ENCODE data around the gene MYO9B. TPM values are rescaled to one million over a fixed set of nuclear protein-coding genes. Genes with fewer than 3 reads are reported as not detected.
A peak's percentile ranks its signal among the peaks of the same experiment; 100 is the strongest.

The MYO9B gene
- polyA plus RNA-seq, 3 donors, result 49.3 to 61.7 (median 58.0) TPM

DNA sequence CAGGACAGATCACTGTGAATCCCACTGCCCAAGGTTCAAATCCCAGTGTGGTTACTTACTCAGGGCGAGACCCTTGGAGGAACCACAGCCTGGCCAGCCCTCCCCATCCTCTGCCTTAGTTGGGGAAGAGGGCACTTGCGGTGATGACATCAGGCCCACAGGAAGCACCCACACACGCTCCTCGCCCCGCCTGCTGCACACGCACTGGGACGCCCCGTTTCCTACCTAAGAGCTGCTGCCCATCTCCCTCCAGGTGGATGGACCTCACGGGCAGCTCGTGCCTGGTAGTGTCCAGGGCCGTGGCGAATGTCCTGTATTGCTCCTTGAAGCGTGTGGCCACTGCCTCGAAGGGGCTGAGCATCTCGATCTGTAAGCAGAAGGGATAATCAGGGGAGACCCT lies 19.9 kb upstream of the MYO9B start:
- no peak for DNase-seq (ENCODE audit: extremely low read depth in 1 of 11, low read depth in 9 of 11, low spot score in 4 of 11)

DNA sequence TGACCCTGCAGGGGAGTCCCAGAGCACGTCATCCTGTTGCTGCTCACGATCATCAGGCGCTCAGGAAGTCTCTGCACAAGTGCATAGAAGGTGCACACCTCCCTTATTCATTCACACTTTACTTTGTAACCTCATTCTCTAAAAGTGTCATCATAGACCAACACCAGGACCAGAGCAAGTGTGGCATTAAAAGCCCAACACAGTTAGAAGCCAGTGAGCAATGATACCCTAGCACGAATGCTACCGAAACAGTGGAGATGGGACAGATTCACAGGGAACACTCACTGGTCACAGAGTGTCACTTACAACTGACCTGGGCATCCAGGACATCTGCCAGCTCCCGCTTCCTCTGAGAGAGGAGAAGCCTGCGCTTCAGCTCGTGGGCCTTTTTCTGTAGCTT lies 17.3 kb upstream of the MYO9B start:
- DNase-seq (ENCODE audit: extremely low read depth in 1 of 11, low read depth in 9 of 11, low spot score in 4 of 11), result no peak

DNA sequence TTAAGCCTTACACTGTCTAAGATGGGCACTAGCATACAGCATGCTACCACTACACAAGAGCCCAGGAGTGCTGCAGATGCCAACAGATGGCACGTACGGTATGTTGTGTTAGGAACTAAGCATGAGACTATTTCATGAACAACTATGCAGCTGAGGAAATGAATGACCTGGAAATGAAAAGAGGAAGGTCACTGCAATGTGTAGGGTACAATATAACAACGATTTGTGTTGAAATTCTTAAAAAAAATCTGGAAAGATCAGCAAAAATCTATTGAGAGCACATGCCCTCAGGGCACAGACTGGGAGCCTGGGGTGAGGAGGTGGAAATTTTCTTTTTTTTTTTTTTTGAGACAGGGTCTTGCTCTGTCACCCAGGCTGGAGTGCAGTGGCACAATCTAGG lies 14.8 kb upstream of the MYO9B start:
- DNase-seq (ENCODE audit: extremely low read depth in 1 of 11, low read depth in 9 of 11, low spot score in 4 of 11), result no peak

DNA sequence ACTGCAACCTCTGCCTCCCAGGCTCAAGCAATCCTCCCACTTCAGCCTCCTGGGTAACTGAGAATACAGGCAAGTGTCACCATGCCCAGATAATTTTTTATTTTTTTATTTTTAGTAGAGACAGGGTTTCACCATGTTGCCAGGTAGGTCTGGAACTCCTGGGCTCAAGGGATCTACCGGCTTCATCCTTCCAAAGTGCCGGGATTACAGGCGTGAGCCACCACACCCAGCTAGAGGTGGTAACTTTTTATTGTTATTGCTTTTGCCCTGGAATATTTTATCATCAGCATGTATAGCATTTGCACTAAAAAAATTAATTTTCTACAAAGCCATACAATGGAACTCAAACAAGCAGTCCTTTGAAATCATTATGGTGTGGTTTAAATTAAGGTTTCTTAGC lies 14.4 kb upstream of the MYO9B start:
- DNase-seq (ENCODE audit: extremely low read depth in 1 of 11, low read depth in 9 of 11, low spot score in 4 of 11), result no peak

DNA sequence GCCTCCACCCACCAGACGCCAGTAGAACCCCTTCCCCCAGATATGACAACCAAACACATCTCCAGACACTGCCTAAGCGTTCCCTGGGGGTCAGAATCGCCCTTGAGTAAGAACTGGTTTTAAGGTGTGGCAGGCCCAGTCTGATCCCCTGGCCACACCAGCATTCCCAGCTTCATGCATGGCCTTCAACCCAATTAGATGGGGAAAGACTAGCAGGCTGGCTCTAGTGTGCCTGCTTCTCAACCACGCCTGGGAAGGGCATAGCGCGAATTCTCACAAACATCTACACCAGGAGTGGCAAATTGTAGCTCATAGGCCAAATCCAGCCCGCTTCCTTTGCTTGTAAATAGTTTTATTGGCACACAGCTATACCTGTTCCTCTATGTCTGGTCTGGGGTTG lies 13.9 kb upstream of the MYO9B start:
- no peak for DNase-seq (ENCODE audit: extremely low read depth in 1 of 11, low read depth in 9 of 11, low spot score in 4 of 11)

DNA sequence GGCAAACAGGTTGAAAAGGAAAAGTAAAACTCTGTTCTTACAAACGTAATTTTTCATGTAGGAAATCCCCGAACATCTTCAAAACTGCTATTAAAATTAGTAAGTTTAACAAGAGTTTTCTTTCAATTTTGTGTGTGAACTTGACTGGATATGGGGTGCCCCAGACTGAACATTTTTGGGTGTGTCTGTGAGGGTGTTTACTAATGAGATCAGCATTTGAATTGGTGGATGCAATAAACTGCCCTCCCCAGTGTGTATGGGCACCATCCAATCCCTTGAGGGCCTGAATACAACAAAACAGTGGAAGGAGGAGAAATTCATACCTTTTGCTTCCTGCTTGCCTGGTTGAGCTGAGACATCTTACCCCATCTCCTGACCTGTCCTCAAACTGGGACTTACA lies 12.1 kb upstream of the MYO9B start:
- no peak for DNase-seq (ENCODE audit: extremely low read depth in 1 of 11, low read depth in 9 of 11, low spot score in 4 of 11)

DNA sequence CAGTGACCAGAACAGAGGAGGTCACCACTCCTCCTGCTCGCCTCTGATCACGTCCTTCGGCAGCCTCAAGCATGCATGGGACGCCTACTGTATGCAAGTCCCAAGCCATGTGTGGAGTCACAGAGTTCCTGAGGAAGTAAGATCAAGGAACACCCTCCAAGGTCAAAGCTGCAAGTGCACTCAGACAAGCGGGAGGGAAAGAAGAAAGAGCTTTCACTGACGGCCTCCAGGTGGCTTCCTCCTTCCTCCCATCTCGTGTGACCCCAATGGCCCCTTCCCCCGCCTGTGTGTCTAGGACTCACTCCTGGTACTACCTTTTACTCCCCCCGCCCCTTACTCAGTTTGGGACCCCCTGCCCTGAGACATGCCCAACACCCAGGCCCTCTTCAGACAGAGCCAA lies 6.4 kb upstream of the MYO9B start:
- DNase-seq (ENCODE audit: extremely low read depth in 1 of 11, low read depth in 9 of 11, low spot score in 4 of 11), result no peak

DNA sequence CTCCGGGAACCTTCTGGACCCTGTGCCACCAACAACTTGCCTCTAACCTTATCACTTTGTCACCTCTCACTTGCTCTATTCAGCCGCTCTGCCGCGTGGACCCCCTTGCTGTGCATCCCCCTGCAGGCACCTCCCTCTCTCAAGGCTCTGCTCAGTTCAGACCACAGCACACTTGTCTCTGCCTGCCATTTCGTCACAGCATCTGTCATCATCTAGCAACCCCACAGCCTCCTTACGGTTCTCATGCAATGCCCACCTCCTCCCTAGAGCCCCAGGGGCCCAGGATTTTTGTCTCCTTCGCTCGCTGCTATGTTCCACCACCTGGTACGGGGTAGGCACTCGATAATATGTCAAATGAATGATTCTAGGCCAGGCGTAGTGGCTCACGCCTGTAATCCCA lies 5.2 kb upstream of the MYO9B start:
- DNase-seq (ENCODE audit: extremely low read depth in 1 of 11, low read depth in 9 of 11, low spot score in 4 of 11), result no peak

DNA sequence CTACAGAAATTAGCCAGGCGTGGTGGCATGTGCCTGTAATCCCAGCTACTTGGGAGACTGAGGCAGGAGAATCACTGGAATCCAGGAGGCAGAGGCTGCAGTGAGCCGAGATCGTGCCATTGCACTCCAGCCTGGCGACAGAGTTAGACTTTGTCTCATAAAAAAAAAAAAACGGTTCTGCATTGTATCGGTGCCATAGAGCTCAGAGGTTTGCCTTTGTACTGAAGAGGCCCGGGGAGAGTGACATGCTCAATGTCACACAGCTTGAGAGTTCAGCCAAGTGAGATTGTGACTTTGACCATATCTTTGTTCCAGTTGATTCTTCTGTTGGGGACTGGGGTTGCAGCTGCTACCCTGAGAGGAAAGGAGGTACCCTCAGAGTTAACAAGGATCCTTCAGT lies 4.7 kb upstream of the MYO9B start:
- DNase-seq (ENCODE audit: extremely low read depth in 1 of 11, low read depth in 9 of 11, low spot score in 4 of 11), result no peak

DNA sequence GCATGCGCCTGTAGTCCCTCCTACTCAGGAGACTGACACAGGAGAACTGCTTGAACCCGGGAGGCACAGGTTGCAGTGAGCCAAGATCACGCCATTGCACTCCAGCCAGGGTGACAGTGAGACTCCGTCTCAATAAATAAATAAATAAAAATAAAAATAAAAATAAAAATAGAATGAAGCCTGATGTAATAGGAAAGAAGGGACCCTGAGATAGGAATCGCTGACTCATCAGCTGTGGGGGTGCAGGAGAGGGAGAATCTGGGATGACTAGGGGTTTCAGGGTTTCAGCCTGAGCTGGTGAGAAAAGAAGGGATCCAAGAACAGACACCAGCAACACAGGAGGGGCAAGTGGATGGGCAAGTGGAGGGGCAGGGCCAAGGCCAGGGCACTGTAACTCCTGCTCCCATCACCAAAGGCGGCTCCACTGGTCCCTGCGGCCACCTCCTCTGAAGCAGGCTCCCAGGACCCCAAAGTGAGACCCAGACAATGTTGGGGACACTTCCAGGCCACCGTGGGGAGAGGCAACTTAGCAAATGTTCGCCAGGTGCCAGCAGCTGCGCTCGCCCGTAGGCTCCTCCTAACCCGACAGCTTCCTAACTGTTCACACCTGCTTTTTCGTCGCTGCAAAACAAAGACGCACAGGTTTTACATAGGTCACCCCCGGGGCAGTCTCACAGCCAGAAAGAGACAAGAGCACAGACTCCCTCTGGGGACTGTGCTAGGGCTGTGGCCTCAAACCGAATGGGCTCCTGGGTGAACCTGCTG lies 1.5 kb upstream of the MYO9B start:
- no peak for DNase-seq (ENCODE audit: extremely low read depth in 1 of 11, low read depth in 9 of 11, low spot score in 4 of 11)

DNA sequence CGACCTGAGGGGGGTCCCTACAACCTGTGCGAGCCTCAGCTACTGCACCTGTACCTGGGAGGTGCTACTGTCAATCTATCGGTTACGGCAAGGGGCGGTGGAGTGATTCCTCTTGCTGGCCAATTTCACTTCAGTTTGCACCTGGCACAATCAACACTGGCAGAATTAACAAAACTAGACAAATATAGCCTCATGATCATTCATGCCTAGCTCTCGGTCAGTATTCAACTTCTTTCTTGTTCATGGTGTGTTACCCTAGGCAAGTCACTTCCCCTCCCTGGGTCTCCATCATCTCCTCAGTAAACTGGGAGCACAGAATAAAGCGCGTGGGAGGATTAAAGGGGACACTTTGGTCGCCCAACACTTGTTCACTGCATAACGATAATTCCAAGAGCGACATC lies 943 bp upstream of the MYO9B start:
- no peak for DNase-seq (ENCODE audit: extremely low read depth in 1 of 11, low read depth in 9 of 11, low spot score in 4 of 11)

DNA sequence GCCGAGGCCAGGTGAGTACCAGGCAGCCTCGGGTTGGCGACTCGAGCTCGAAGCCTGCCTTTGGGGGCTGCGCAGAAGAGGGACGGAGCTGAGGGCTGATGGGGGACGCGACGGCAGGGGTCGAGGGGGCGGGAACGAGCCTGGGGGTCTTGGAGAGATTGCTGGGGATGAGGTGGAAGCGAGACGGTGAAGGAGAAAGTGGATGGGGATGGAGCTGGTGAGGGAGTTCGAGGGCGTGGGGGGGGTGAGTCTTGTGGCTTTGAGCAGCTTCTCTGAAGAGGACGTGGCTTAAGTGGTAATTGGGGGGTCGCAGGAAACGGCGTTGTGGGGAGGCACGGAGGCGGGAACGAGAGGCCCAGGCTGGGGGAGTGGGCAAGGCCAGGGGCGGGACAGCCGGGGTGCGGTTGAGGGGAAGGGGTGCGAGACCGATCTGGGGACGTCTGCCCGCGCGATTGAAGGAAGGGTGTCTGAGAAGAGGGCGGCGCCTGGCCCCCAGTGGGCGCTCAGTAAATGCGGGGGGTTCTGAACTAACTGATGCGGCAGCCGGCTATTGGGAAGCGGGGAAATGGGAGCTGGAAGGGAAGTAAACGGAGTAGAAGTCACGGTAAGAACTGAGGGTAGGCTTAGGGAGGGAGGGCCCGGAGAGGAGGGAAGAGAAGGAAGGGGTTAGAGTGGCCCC lies 426 bp downstream of the MYO9B start:
- DNase-seq (ENCODE audit: extremely low read depth in 1 of 11, low read depth in 9 of 11, low spot score in 4 of 11), result peak in 3 of 11 donors; percentile 18 to 31 (median 27)

DNA sequence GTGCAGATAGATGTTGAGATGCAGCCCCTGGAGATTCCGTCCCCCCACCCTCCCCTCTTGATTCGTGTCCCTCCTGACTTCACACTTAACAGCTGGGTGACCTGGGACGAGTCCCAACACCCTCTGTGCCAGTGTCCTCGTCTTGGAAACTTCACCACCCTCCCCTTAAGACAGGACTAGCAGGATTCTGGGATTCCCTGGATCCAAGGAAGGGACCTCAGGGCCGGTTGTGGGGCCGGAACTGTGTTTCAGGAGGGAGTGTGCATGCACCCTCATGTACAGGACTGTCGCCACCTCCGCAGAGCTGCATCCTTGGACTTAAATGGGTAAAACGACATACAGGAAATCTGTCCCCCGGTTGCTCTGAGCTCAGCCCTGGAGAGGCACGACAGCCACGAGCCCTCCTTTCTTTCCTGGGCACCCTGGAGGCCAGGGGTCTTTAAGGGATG lies 990 bp downstream of the MYO9B start:
- DNase-seq (ENCODE audit: extremely low read depth in 1 of 11, low read depth in 9 of 11, low spot score in 4 of 11), result no peak

DNA sequence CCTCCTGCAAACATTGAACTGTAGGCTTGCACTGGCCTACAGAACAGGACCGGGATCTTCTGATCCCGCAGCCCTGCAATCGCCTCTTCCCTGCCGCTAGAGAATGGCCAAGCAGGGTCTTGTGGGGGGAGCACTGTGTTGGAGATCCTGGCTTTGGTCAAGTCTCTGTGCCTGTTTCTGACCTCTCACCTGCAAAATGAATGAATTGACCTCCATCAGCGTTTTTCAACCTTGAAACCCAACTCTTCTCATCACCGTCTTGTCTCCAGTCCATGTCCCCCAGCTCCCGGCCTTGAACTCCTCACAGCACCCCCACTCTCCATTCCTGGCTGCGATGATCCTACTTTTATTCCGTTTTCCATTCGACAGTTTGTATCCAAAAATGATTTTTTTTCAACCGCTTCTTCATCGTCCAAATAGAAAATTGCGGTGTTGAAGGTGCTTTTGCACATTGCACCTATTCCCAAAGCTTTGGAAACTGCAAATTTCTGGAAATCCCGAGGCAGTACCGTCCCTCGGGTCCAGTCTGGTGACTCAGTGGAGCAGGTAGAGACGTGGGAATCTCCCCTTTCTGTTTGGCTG lies 2.0 kb downstream of the MYO9B start:
- no peak for DNase-seq (ENCODE audit: extremely low read depth in 1 of 11, low read depth in 9 of 11, low spot score in 4 of 11)

DNA sequence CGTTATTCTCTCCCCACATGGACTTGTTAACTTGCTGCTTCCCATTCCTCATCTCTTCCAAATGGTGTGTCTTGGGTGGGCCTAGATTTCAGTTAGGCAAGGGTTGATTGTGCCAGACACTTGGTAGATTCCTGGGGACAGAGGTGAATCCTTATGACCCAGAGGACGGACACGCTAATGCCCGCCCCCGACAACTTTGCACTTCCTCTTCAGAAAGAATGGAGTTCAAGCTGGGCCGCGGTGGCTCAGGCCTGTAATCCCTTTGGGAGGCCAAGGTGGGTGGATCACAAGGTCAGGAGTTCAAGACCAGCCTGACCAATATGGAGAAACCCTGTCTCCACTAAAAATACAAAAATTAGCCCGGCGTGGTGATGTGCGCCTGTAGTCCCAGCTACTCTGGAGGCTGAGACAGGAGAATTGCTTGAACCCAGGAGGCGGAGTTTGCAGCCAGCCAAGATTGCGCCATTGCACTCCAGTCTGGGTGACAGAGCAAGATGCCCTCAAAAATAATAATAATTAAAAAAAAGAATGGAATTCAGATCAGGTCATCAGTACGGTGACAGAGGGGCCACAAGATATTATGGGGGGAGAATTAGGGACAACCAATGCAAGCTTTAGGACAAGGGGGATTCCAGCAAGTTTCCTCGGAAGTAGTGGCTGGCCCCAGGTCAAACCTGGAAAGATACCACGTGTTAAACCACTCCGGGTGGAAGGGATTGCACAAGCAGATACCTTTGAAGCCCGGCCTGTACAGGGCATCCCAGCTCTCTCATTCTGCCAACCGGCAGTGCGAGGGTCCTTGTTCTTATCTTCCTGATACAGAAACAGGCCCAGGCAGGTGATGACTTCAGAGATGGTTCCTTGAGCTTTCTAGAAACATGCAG lies 2.7 kb downstream of the MYO9B start:
- no peak for DNase-seq (ENCODE audit: extremely low read depth in 1 of 11, low read depth in 9 of 11, low spot score in 4 of 11)

DNA sequence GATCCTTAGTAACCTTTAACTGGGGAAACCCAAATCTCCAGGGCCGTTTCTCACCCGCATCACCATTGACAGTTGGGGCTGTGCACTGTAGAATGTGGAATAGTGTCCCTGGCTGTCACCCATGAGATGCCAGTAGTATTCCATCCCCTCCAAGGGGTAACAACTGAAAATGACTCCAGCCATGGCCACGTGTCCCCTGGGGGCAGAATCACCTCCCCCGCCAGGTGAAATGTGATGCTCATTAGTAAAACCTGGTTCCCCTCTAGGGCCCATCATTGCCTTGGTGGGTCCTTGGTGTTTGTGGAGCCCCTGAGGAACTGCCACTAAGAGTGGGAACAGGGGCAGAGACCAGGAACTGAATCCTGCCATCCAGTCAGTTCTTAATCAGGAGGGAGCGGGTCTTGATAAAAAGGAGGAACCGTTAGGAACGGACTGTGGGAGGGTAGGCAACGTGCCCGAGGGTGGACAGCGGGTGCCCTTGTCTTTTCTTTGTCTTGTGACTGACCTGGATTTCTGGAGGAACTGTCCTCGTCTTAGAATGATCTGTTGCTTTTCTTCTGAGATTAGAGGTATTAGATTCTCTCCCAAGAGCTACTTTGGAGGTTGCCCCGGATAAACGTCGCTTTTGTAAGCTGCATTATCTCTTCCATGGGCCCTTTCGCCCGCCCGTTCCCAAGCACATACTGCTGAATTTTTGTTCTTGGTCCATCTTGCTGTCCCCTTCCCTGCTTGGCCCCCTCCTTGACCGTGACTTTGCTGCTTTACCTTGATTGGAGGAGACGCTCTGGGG lies 3.5 kb downstream of the MYO9B start:
- no peak for DNase-seq (ENCODE audit: extremely low read depth in 1 of 11, low read depth in 9 of 11, low spot score in 4 of 11)

DNA sequence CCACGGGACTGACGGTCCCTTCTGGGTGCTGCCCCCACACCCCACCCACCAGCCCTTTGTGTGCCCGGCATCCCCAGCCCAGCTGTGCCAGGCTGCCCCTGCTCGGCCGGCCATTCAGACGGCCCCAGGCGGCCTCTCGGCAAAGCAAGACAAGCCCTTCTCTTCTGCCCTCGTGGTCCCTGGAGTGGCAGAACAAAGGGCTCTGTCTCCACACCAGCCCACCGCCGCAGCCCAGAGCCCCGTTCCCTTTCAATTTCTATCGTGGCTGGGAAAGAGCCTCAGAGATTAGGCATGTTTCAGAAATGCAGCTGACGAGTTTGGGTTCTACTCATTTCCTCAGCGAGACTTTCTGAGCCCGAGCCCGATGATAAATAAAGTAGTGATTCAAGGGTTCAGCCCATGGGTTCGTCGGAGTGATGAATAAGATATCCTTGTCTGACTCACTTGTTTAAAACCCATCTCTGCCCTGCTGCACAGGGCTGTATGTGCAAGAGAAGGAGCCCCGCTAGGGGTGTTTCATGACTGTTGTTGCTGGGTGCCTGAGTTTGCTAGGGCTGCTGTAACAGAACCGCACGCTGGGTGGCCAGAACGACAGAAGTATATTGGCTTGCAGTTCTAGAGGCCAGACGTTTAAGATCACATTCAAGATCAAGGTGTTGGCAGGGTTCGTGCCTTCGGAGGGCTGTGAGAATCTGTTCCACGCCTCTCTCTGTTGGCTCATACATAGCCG lies 4.3 kb downstream of the MYO9B start:
- peak in 4 of 11 donors; percentile 22 to 55 (median 44) for DNase-seq (ENCODE audit: extremely low read depth in 1 of 11, low read depth in 9 of 11, low spot score in 4 of 11)

DNA sequence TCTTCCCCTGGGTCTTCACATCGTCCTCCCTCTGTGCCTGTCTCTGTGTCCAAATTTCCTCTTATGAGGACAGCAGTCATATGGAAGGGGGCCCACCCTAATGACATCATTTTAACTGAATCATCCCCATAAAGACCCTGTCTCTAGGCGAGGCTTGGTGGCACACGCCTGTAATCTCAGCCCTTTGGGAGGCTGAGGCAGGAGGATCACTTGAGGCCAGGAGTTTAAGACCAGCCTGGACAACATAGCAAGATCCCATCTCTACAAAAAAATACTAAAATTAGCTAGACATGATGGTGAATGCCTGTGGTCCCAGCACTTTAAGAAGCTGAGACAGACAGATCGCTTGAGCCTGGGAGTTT lies 4.8 kb downstream of the MYO9B start:
- DNase-seq (ENCODE audit: extremely low read depth in 1 of 11, low read depth in 9 of 11, low spot score in 4 of 11), result no peak

Data from renal cortex interstitium (tissue), 11 donors.